NCI-H1436 (cell line): ENCODE results near the gene C11orf87.

ENCODE experiments used
- DNase-seq: peaks from one replicate; lab custom pipeline; 2025; lab: John Stamatoyannopoulos, UW

The C11orf87 gene

DNA sequence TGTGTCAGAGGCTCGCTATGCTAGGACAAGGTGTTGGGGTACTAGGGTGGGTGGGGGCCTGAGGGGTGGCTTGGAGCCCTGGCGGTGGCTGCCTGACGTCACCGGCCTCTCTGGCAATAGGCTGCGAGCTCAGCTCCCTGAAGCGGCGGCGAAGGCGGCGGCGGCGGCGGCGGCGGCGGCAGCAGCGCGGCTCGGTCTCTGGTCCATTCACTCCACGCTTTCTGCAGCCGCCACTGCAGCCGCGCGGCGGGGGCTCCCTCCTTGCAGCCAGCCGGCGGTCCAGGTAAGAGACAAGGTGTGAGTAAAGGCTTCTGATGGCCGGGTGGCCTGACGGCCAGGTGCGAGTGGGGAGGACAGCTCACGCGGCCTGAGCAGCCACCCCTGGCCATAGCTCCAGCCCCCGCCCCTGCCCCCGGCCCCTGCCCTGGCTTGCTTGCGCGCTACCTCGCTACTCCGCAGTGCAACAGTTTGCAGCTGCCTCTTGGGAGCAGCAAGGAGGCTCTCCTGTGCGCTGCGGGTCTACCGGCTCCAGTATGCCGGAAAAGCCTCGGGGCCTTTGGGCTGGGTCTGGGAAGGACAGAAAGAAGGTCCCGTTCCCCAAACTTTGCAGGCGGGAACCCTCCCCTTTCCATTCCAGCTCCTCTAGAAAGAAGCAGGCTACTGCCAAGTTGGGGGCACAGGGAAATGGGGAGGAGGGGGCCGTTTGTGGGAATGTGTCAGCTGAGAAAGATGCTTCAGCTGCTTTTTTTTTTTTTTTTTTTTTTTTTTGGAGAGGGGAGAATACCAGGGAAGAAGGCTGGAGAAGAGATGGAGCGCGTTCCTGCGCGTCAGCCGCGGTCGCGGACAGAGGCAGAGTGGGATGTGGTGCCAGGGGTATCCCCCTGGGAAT is at the start of gene C11orf87:
Gene C11orf87 (plus strand): TSS at position 210 of the 889 bp plus-strand sequence. CDS start 1,444 bp downstream, outside the sequence.
- DNase-seq: no peak

DNA sequence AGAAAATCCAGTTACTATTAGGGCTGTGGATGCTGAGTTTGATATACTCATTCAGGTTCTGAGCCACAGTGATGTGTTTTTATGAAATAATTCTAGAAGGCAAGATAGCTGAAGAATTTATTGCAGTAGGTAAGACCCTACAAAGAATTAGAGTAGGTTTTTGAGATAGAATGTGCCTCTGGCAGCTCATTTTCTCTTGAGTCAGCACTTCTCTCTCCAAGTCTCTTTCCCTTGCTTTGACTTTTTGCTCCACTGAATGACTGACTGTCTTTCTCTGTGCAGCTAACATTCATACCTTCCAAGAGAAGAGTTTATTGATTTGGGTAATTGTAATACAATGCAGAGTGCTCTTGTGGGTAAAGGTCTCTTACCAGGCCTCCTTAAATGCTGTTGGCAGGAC is 48.0 kb upstream of the C11orf87 start:
- no peak for DNase-seq

DNA sequence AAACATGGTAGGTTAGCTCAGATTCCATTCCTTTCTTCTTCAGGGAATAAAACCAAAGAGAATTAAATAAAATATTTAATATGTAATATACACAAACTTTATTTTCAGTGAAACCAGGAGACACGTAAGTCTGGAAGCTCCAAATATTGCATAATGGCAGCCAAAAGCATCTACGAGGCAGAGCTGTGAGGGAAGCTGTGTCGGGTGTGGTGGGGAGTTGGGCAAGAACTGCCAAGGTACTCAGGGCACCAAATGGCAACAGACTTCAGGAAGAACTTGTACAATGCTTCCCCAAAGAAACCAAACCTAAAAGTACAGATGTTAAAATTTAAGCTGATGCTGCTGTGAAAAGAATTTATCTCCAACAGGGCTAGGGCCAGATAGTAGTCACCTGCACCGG is 47.5 kb upstream of the C11orf87 start:
- no peak for DNase-seq

DNA sequence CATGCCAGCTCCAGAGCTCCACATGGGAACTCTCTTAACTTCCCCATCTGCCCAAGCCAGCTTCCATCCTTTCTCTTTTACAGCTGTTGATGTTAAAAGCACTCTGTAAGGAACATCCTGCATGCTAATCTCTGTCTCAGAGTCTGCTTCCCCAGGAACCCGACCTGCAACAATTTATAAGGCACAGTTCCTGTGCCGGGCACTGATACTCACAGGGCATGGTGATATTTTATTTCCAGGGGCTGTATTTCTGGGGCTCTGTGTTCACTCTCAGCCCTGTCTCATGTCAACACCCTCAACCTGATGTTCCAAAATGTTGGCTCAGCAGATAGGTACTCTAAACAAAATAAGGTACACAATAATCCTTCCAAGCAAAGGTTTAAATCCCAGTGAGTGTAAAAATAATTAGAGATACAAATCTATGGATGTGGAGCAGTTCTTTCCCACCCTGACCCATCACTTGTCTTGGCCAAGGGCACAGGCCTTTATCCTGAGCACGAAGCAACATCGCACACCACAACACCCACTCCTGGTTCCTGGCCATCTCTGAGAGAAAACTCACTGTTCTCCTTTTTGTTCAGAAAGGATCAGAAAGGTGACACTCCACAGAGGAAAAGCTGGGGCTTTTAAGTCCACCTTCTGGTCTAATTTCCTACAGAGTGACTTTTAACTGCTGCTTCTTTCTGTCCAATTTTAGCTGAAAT is 44.8 kb upstream of the C11orf87 start:
- DNase-seq: no peak

DNA sequence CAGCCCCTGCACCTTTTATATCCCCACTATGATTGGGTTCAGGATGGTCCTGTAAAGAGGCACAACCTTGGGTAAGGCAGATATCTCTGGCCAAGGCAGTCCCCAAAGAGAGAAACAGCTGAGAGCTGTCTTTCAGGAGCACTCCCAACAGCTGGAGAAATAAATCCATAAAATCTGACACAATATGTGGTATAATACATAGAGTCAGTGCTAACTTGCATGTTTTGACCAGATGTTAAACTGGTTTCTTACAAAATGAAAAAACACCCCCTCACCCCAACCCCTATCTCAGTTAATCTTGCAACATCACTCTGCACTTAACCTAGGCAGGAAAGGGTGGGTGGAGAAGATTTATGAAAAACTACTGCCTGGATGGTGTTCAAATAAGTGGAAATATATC is 44.0 kb upstream of the C11orf87 start:
- no peak for DNase-seq

DNA sequence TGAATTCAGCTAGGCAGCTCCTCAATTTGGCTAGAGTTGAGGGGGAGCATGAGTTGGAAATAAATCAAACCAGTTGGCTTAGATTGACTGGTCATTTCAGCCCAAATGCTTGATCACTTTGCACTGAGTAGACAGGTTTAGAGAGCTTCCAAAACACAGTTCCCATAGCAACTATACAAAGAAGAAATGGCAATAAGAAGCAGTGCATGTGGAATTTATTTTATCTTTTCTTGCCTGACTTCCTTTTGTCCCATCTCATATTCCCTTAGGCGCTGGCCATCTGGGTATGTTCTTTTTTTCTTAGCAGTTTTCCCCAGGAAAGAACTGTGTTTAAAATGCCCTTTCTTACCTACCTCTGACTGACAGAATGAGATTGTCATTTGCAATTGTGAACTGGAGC is 38.7 kb upstream of the C11orf87 start:
- no peak for DNase-seq

DNA sequence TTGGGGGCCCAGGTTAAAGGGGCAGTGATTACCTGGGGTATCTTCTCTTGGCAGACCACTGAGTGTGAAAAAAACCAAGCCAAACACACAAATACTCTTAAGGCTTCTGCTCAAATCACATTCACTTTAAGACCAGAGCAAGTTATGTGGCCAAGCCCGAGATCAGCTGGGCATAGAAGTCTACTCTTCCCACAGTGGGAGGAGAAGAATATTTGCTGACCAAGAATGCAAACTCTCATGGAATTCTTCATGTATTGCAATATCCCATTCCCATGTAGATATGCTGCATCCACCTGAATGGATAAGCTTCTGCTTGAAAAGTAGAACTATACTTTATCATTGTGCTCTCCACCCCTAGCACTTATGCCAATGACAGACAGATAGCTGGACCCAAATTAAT is 37.1 kb upstream of the C11orf87 start:
- no peak for DNase-seq

DNA sequence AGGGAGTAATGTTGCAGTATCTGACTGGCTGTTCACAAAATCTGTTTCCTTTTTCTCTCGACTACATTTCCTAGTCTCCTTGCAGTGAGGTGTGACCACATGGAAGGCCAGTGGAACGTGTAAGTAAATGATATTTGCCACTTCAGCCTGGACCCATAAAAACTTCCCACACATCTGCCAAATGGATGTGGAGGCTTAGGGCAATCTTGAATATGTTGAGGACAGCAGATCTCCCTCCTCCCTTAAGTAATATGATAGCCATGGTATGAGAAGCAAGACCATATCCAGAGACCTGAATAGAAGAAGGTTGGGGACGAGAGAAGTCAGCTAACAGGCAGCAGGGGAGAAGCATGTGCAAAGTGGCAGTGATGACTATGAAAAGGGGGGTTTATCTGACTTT is 33.0 kb upstream of the C11orf87 start:
- no peak for DNase-seq

DNA sequence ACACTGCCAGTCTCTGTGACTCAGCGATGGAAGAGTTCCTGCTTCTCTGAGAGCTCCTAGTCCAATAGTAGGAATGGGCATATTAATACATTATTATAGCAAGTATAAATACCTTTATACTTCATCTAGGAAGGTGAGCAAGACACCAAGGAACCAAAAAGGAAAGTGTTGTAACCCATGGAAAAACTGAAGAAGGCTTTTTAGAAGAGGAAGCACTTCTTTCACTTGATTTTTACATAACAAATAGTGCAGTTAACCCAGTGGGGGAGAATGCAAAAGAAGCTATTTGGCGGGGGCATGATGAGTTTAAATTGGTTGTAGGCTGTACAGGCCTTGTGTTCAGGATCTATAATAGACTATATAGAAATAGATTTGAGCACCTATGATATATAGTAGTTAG is 31.2 kb upstream of the C11orf87 start:
- DNase-seq: no peak

DNA sequence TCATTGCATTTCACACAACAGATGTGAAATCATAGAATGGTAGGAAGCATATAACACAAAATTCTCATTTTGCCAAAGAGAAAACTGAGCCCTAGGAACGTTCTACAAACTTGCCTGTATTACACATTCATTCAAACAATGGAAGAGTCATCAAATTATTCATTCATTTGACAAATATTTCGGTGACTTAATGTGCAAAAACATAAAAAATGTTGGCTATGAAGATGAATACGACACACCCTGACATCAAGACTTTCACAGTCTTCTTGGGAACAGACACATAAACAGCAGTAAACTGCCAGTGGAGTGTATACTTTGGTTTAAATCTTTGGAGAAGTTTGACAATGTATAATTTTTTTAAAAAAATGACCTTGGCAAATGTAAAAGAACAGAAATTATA is 20.4 kb upstream of the C11orf87 start:
- no peak for DNase-seq

DNA sequence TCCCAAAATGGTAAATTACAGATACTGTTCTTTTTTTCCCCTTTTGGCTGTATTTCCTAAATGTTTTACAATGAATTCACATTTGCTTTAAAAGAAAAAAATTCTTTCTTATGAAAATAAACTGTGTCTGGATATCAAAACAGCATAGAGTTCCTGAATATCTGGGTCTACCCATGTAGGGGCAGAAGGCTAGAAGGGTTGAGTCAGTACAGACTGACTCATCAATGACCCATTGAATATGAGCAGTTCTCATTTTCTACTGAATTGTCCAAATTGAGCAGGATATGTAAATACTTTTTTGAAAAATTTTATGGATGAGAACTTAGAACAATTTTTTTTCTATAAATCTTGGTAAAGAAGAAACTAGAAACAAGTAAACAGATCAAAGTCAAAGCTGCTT is 16.3 kb upstream of the C11orf87 start:
- DNase-seq: no peak

DNA sequence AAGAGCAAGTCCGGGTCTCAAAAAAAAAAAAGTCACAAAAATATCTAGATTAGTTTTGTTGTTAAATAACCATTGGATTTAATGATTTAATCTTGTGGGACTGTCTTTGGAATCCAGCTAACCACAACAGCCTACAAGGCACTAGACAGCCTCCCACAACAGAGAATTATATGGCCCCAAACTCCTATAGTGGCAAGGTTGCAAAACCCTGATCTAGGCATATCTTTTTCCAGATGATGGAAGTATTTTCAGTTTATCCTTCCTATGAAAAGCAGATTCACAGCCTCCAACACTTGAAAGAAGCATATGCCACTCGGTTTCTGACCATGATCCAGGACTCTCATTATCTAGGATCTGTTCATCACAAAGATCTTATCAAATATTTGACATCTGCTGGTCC is 5.4 kb upstream of the C11orf87 start:
- DNase-seq: no peak

DNA sequence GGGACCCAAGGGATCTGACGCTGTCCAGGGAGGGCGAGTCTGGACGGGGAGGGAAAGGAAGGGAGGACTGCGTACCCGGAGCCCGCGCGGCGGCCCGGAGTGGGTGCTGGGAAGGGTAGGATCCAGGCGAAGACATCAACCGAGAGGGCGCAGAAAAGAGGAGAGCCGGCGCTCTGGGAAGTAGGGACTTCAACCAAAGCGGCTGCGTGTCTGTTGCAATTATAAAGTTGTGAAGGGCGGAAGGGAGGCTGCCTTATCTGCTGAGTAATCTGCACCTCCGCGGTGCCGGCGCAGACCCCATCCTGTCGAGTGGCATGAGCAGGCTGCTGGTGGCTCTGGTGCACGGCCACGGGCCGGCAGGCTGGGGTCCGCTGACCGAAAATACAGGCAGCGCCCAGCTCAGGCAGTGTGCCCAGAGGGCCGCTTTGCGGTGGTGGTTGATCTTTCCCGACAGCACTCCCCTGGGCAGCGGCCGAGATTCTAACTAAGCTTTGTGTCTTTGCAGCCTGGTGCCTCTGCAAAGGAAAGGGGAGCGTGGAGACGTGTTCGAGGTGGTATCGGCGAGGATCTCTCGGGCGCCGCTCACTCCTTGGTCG is 978 bp downstream of the C11orf87 start:
- no peak for DNase-seq

DNA sequence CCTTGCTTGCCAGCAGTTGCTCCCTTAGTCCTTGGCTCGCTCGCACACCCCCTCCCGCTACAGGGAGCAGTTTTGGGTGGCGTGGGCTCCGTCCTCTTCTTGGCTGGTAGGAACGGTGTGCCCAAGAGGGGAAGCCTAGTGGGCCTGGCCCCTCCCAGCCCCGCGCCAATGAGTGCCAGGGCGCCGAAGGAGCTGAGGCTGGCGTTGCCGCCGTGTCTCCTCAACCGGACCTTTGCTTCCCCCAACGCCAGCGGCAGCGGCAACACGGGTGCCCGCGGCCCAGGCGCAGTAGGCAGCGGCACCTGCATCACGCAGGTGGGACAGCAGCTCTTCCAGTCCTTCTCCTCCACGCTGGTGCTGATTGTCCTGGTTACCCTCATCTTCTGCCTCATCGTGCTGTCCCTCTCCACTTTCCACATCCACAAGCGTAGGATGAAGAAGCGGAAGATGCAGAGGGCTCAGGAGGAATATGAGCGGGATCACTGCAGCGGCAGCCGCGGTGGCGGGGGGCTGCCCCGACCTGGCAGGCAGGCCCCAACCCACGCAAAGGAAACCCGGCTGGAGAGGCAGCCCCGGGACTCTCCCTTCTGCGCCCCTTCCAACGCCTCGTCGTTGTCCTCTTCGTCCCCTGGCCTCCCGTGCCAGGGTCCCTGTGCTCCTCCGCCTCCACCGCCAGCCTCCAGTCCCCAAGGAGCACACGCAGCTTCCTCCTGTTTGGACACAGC is 1.6 kb downstream of the C11orf87 start:
- no peak for DNase-seq

DNA sequence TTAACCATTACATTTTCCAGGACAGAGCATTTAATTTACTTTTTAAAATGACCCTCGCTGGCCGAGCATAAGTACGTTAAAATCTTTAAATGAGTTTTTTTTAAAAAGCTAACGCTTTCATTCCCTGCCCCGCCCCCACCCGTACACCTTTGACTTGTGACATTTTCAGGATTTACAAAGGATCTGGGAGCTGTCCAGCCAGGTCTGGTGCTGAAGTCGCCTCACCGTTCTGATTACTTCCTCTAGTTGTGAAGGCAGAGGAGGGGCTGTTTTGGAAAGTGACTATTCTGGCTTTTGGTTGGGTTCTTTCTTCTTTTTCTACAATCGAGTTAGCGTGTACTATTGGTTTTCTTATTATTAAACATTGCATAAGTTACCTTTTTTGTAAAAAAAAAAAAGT is 2.9 kb downstream of the C11orf87 start:
- no peak for DNase-seq

DNA sequence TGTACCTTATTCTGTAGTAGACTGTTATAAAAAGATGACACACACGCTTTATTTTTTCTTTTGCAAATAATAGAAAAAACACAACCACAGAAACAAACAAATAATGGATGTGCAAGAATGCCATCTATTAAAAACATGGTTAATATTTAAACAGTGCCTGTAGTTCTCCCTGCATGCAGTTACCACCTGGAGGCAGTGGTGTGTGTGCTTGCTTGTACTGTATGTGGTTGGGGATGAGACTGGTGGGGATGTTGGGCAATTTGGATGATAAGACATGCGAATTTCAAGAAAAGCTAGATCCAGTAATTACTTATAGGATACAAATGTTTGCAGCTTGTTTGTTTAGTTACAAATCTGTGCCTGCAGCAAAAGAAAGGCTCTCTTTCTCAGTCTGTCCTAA is 3.6 kb downstream of the C11orf87 start:
- no peak for DNase-seq

DNA sequence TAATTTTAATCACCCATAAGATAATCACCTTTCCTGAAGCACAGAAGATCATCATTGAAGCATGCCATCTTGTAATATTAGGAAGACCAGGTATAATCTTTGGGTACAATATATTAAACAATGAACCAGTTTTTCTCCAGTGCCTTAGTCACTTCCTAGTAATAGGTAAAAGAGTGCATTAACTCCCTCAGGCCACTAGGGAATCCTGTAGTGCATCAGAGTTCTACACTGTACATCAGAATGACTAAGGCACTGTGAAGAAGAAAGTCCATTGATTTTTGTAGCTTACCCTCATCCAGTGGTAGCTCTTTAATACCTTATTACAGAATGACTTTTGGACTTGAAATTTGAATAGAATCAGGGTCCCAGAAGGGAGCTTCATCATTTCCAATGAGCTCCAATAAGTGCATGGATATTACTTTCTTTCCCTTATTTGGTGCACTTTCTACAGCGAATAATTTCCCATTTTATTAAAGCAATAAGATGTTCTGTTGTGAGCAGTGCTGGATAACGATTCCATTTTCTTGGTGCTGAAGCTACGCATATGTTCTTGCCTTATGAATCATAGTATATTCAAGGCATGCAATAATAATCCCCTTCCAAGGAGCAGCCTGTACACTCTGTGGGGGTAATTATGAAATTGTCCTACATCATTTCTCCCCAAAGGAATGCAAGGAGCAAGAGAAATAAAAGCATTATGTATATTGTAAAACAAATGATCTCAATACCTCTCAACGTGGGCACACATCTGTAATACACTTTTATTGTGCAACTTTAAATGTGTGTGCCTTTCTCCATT is 4.7 kb downstream of the C11orf87 start:
- DNase-seq: no peak

DNA sequence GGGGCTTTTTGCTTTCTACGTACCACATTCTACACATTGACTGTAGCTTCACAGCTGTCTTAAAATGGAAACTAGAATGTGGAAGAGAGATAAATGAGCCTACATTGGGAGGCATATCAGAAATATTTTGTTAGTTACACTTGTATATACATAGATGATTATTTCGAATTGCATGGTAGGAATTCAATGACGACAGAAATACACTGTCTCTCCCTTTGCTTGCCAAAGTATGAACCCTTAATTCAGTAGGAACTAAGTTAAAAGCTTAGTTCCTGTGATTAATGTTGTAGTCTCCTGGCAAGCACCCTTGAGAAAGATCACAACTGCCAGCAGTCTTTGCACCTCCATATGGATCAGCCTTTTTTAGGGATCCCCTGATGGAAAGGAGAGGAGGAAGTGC is 10.1 kb downstream of the C11orf87 start:
- no peak for DNase-seq

DNA sequence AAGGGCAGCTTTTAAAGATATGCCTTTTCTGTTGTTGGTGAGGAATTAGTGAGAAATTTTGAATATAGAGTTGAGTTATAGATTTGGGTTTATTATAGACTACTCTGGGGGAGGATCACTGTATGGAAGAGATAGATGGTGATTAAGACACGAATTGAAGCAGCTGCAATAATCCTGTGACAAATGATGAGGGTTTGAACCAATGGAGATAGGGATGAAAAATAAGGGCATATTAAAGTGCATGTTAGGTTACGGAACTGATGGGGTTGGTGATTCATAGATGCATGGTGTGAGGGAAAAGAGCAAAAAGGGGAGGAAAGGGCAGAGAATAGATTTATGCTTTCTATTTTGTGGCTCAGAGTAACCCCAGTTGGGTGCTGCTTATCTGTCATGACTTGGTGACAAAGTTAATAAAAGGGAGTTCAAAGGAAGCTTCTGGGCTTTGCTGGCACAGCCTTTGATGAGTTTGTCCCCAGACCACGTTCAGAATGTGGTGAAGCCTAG is 11.8 kb downstream of the C11orf87 start:
- no peak for DNase-seq

DNA sequence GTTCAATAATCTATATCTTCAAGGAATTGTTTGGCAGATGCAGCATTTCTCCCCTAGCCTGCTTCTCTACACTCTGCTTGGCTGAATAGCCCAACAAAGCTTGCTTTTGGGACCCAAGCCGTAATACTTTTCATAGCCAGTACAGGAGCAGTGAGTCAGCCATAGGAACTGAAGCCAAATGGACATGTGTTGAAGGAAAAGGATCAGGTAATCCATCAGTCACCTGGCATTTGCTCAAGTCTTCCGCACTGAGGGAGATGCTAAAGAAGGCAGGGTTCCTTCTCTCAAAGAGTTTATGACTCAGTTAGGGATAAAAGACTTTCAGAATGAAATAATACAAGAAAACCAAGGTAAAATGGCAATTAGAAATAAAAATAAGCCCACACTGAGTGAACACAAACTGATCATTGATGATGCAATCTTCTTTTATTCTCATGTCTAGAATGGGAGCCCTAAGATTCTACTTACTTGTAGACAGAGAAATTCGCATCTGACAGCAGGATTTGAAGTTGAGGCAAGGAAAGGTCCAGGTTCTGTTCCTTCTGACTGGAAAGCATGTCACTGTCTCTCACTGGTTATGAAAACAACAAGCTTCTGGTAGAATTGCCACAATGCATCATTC is 13.2 kb downstream of the C11orf87 start:
- no peak for DNase-seq

DNA sequence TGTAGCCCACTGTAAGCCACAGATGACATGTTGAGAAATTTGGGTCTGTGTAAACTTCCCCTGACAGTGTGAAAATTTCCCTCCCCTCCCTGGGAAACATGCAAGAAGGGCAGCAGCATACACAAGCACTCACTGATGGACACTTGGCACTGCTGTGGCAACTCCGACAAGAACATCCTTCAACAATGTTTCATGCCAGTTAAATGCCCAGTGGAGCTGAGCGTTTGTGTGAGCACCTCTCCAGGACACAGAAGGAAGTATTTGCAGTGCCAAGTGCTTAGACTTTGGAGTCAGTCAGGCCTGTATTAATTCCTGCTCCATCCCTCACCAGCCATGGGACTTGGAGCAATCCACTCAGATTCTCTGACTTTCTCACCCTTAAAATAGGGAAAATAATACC is 17.7 kb downstream of the C11orf87 start:
- DNase-seq: no peak
